Activated naive CD8-positive, alpha-beta T cell treated with anti-CD3 and anti-CD28 coated beads, Interleukin-2, amount 10 ng/mL, durations not matched to agents 7 days and 5 days (primary cell): ENCODE data around the gene CORIN. TPM values are rescaled to one million over a fixed set of nuclear protein-coding genes. Genes with fewer than 3 reads are reported as not detected.
"Not testable (repeated sequence)": the region's sequence is repeated elsewhere in the genome, so short reads cannot be mapped to it uniquely, and the experiment has no call there.

Source experiments
- ATAC-seq: fragments of 150-1000 bp; cut with Tn5 transposase; one replicate; pipeline ENCODE4 v1.10.0; 2021; ENCODE audit warnings: low read depth, moderate library complexity
- POLR2A ChIA-PET: fragments of 350-600 bp; sonication (Branson Sonifier 250); formaldehyde crosslinking; loops from one replicate; lab custom pipeline; 2021; ENCODE audit warnings: antibody characterized with exemption; lab: Charles Lee
- DNase-seq: peaks from one replicate; pipeline ENCODE4 v3.0.0; 2021
- H3K27ac Mint-ChIP-seq: one replicate; pipeline ENCODE4 v1.8.0; 2022; ENCODE audit warnings: mild to moderate bottlenecking, mixed read lengths
- H3K27me3 Mint-ChIP-seq: one replicate; pipeline ENCODE4 v1.8.0; 2022; ENCODE audit warnings: mild to moderate bottlenecking, moderate library complexity, mixed read lengths
- H3K36me3 Mint-ChIP-seq: one replicate; pipeline ENCODE4 v1.8.0; 2021; ENCODE audit warnings: mild to moderate bottlenecking, mixed read lengths
- H3K4me1 Mint-ChIP-seq: one replicate; pipeline ENCODE4 v1.8.0; 2021; ENCODE audit warnings: mixed read lengths
- H3K4me3 Mint-ChIP-seq: one replicate; pipeline ENCODE4 v1.8.0; 2022; ENCODE audit warnings: mild to moderate bottlenecking, moderate library complexity, mixed read lengths
- H3K9me3 Mint-ChIP-seq: one replicate; pipeline ENCODE4 v1.8.0; 2021; ENCODE audit warnings: mixed read lengths
- total RNA-seq, 2 experiments: library from RNA; stranded (reverse); gene quantifications; one replicate each; pipeline ENCODE4 v1.2.3, GENCODE V29; 2021

CORIN gene
- total RNA-seq, 2 experiments from 2014 or later, result 0.37 to 0.39 TPM

- no peaks in the 10 kb centered on the region for H3K36me3 Mint-ChIP-seq
- peaks cover 40% of the 10 kb centered on the region for H3K27me3 Mint-ChIP-seq
- POLR2A ChIA-PET, result no interaction called here
- H3K9me3 Mint-ChIP-seq, result no peaks in the 10 kb centered on the region
- H3K27ac Mint-ChIP-seq, result no peak overlapping the region
- DNase-seq (no peak), ATAC-seq (no peak)
- H3K4me1 Mint-ChIP-seq, result peaks cover 3% of the 10 kb centered on the region
- H3K4me3 Mint-ChIP-seq, result no peak overlapping the region
Observed at GRCh38 chr4:47701286-47701685, 136.6 kb downstream of the CORIN start.

DNA sequence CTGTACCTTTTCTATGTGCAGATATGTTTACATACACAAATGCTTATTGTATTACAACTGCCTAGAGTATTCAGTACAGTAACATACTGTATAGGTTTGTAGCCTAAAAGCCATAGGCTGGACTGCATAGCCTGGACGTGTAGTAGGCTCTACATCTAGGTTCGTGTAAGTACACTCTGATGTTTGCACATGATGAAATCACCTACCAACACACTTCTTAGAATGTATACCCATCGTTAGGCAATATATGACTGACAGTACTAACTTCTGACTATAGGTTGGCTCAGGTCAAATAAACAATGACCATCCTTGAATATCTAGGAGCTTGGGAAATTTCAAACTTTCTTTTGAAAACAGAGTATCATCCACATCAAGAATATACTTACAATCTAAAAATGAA, 139.0 kb downstream of the CORIN start:
- Mint-ChIP-seq H3K9me3 (no peaks in the 10 kb centered on the region), H3K27me3 (peaks cover 49% of the 10 kb centered on the region), H3K4me3 (no peak overlapping the region), H3K4me1 (no peaks in the 10 kb centered on the region), H3K27ac (no peak overlapping the region), H3K36me3 (no peaks in the 10 kb centered on the region)
- DNase-seq (no peak), ATAC-seq (no peak)
- POLR2A ChIA-PET, result no interaction called here

DNA sequence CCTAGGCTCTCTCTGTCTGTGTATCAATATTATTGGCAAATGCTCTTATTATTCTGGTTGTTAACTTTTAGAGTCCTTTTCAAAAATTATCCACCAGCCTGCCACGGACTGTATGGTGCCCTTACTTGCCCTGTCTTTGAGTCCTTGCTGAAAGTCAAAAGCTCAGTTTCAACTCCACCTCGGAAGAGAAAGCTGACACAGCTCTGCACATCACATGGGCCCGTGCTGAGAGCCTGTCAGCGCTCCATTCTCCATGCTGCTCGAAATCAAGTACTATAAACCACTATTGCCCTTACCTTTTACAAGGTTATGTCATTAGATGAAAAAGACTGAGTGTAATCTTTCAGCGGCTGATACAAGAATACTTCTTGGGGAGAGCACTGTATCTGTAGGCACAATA, 141.0 kb downstream of the CORIN start:
- Mint-ChIP-seq H3K4me3 (no peak overlapping the region), H3K27me3 (peaks cover 56% of the 10 kb centered on the region), H3K27ac (no peak overlapping the region), H3K36me3 (no peaks in the 10 kb centered on the region), H3K9me3 (no peaks in the 10 kb centered on the region), H3K4me1 (no peaks in the 10 kb centered on the region)
- POLR2A ChIA-PET, result no interaction called here
- DNase-seq, result no peak
- ATAC-seq, result no peak

DNA sequence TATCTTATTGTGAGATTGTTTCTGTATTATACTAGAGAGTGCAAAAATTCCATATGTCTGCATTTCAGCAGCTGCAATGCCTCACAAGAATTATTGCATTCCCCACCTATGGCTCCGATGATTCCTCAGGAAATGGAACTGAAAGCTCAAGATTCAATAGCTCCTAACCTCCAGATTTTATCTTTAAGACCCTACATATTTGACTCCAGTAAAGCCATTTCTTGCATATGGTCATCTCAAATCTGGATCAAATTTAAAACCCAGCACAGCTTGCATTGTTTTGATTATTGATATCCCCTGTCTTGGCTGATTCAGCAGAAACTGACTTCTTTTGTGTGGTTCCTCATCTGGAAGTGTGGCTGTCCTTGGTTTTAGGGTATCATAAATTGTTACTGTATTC, 142.6 kb downstream of the CORIN start:
- ATAC-seq (no peak), DNase-seq (no peak)
- Mint-ChIP-seq H3K27me3 (peaks cover 50% of the 10 kb centered on the region), H3K4me3 (no peak overlapping the region), H3K9me3 (no peaks in the 10 kb centered on the region), H3K27ac (no peak overlapping the region), H3K4me1 (no peaks in the 10 kb centered on the region), H3K36me3 (no peaks in the 10 kb centered on the region)
- POLR2A ChIA-PET, result no interaction called here

GRCh38 chr4:47694322-47694721, 143.5 kb downstream of the CORIN start:
- no peaks in the 10 kb centered on the region for H3K4me1 Mint-ChIP-seq
- no peak overlapping the region for H3K27ac Mint-ChIP-seq
- peaks cover 42% of the 10 kb centered on the region for H3K27me3 Mint-ChIP-seq
- POLR2A ChIA-PET, result no interaction called here
- H3K36me3 Mint-ChIP-seq, result no peaks in the 10 kb centered on the region
- ATAC-seq (no peak), DNase-seq (no peak)
- H3K4me3 Mint-ChIP-seq, result no peak overlapping the region
- no peaks in the 10 kb centered on the region for H3K9me3 Mint-ChIP-seq

DNA sequence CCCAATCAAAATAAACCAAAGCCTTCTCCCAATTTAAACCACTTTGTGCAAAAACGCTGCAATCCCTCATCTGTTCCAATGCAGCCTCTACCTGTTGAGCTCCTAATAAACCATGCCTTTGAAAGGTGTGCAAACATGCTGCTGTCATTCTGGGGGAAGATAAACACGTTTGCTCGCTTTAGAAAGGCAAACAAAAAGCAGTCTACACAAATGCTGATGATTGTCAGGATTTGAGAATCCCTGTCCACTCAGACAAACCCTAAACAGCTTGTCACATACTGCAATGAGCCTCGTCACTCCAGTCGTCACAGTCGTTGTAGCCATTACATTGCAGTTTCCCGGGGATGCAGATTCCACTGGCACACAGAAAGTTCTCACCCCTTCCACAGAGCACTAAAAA, 145.2 kb downstream of the CORIN start:
- Mint-ChIP-seq H3K9me3 (no peaks in the 10 kb centered on the region), H3K4me1 (no peaks in the 10 kb centered on the region), H3K4me3 (no peak overlapping the region), H3K27ac (no peak overlapping the region), H3K27me3 (peaks cover 39% of the 10 kb centered on the region), H3K36me3 (no peaks in the 10 kb centered on the region)
- ATAC-seq, result no peak
- POLR2A ChIA-PET, result no interaction called here
- DNase-seq, result no peak

DNA sequence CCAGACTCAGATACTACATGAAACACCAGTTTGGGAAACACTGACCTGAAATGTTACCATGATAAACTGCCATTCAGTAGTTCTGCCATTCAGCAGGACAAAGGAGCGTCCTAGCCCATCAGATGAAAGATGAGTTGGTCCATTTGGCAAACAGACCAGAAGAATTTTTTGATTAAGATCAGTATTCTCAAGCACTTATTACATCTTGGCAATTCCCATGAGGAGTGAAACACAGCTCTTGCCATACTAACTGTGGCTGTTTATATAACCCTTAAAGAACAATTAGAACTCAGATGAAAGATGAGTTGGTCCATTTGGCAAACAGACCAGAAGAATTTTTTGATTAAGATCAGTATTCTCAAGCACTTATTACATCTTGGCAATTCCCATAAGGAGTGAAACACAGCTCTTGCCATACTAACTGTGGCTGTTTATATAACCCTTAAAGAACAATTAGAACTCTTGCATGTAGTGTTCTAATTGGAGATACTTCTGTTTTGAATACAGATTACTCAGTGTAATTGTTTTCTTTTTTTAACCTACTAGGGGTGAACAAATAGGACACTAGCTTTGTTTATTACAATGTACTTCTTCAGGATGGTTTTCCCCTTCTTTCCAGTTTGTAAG, 146.0 kb downstream of the CORIN start:
- not testable (repeated sequence) for H3K27ac Mint-ChIP-seq, H3K4me1 Mint-ChIP-seq

DNA sequence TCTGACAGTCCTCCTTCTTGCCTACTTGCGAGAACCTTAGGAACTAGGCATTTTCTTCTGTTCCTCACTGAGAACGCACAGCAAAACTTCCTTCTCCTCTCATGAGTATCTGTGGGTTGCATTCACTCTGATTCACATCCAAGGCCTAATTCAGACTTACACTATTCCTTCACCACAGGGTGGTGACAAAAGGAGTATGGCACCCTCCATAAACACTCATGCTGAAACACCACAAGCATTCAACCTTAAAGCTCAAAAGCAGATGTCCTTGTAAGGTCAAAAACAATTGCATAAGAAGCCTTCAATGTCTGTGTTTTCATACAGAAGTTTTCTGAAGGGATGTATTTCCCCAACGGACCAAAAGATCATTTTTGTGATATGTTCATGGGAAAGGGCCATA, 147.3 kb downstream of the CORIN start:
- Mint-ChIP-seq H3K4me1 (no peaks in the 10 kb centered on the region), H3K36me3 (no peaks in the 10 kb centered on the region), H3K27me3 (peaks cover 34% of the 10 kb centered on the region), H3K4me3 (no peak overlapping the region), H3K27ac (no peak overlapping the region), H3K9me3 (no peaks in the 10 kb centered on the region)
- ATAC-seq (no peak), DNase-seq (no peak)
- POLR2A ChIA-PET, result no interaction called here

More for the DNA sequence above, 146.0 kb downstream of the CORIN start:
- H3K36me3 Mint-ChIP-seq, H3K4me3 Mint-ChIP-seq, ATAC-seq, DNase-seq, POLR2A ChIA-PET, H3K9me3 Mint-ChIP-seq: not testable (repeated sequence)
- H3K27me3 Mint-ChIP-seq, result peaks cover 36% of the 10 kb centered on the region

GRCh38 chr4:47686294-47686872, 151.5 kb downstream of the CORIN start:
- POLR2A ChIA-PET, result no interaction called here
- H3K36me3 Mint-ChIP-seq, result no peaks in the 10 kb centered on the region
- H3K4me3 Mint-ChIP-seq, result no peak overlapping the region

DNA sequence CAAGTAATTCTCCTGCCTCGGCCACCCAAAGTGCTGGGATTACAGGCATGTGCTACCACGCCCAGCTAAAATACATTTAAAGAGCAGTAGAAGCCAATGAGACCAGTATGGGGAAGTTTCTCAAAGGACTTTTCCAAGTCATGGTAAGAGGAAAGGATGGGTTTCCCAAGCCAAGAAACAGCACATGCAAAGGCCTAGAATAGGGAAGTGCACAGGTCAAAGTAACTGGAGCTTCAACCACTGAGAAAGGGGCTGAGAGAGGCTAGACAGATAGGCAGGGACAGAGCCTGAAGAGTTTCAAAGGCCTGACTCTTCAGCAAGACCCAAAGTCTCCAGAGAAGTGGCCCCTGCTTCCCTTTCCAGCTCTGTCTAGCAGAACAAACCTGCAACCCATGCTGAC, 162.1 kb downstream of the CORIN start:
- H3K9me3 Mint-ChIP-seq, result no peaks in the 10 kb centered on the region
- DNase-seq, result no peak
- no peak overlapping the region for H3K27ac Mint-ChIP-seq
- POLR2A ChIA-PET, result no interaction called here
- no peak overlapping the region for H3K4me3 Mint-ChIP-seq
- ATAC-seq, result no peak
- no peaks in the 10 kb centered on the region for H3K36me3 Mint-ChIP-seq
- H3K4me1 Mint-ChIP-seq, result no peaks in the 10 kb centered on the region
- H3K27me3 Mint-ChIP-seq, result peaks cover 11% of the 10 kb centered on the region

More at GRCh38 chr4:47686294-47686872, 151.5 kb downstream of the CORIN start:
- Mint-ChIP-seq H3K4me1 (no peaks in the 10 kb centered on the region), H3K27me3 (peaks cover 15% of the 10 kb centered on the region), H3K9me3 (no peaks in the 10 kb centered on the region), H3K27ac (no peak overlapping the region)
- DNase-seq, result peak; percentile 64
- ATAC-seq, result peak; percentile 74

- Mint-ChIP-seq H3K4me3 (no peak overlapping the region), H3K9me3 (no peaks in the 10 kb centered on the region)
Observed at GRCh38 chr4:47674144-47674543, 163.7 kb downstream of the CORIN start.

DNA sequence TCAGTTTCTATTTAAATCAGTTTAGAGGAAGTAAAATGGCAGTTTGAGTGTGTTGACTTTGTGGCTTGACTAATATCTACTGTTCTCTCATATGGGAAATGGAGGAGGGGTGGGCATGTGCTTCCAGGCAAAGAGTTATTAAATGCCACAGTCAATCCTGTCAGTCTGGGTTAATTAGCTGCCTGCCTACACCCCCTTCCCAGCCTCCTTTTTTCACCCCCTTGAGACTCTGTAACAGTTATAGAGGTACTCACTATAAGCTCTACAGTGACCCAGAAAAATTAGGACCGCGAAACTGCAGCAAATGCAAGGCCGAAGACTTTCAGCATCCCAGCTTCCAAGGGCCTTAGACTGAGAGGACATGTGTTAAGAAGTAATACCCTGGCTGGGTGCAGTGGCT, 165.2 kb downstream of the CORIN start:
- Mint-ChIP-seq H3K27ac (no peak overlapping the region), H3K27me3 (peaks cover 13% of the 10 kb centered on the region), H3K9me3 (no peaks in the 10 kb centered on the region), H3K4me3 (no peak overlapping the region), H3K36me3 (no peaks in the 10 kb centered on the region), H3K4me1 (peaks cover 2% of the 10 kb centered on the region)
- POLR2A ChIA-PET, result no interaction called here
- DNase-seq (no peak), ATAC-seq (no peak)

More at GRCh38 chr4:47674144-47674543, 163.7 kb downstream of the CORIN start:
- H3K36me3 Mint-ChIP-seq, result no peaks in the 10 kb centered on the region
- peaks cover 11% of the 10 kb centered on the region for H3K27me3 Mint-ChIP-seq
- H3K4me1 Mint-ChIP-seq, result no peaks in the 10 kb centered on the region
- DNase-seq (no peak), ATAC-seq (no peak)
- POLR2A ChIA-PET, result no interaction called here
- H3K27ac Mint-ChIP-seq, result no peak overlapping the region

- peaks cover 2% of the 10 kb centered on the region for H3K4me1 Mint-ChIP-seq
- peaks cover 14% of the 10 kb centered on the region for H3K27me3 Mint-ChIP-seq
- H3K27ac Mint-ChIP-seq, result no peak overlapping the region
- no peaks in the 10 kb centered on the region for H3K36me3 Mint-ChIP-seq
- POLR2A ChIA-PET, result no interaction called here
- ATAC-seq, result no peak
- no peak for DNase-seq
- H3K9me3 Mint-ChIP-seq, result no peaks in the 10 kb centered on the region
- no peak overlapping the region for H3K4me3 Mint-ChIP-seq
Observed at GRCh38 chr4:47669946-47670345, 167.9 kb downstream of the CORIN start.

DNA sequence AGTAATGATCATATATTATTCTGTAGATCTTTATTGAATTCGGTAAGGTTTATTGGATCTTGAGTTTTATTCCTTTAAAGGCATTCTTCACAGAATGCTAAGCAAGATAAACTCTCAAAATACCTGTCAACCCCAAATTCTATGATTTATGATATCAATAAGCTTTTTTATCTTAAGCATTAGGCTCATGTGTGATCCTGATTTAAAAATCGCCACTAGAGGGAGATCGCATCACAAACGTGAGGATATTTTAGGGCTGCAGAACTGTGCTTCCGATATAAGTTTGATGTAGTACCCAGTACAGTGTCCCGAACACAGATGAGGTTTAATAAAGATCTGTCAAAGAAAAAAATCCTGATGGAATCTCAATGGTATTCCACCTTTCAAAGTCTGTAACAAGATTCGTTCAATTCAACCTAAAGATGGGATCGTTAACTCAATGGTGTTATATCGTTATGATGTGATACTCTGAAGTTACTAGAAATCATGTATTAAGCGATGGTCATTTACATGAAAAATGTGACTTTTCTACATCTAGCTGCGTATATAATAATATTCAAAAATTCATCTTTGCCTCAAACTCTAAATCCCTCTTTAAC, 169.0 kb downstream of the CORIN start:
- Mint-ChIP-seq H3K9me3 (no peaks in the 10 kb centered on the region), H3K4me3 (no peak overlapping the region), H3K36me3 (no peaks in the 10 kb centered on the region), H3K27ac (no peak overlapping the region), H3K27me3 (peaks cover 14% of the 10 kb centered on the region), H3K4me1 (peaks cover 2% of the 10 kb centered on the region)
- no peak for DNase-seq
- POLR2A ChIA-PET, result no interaction called here
- peak; percentile 71 for ATAC-seq
